SK-N-SH (cell line): ENCODE data around the gene CFAP100.

Experiments
- EP300 ChIP-seq, 2 experiments: IDR thresholded peaks; 2 replicates each; pipeline versions ENCODE4 v1.4.0 to v1.6.1; 2012; ENCODE audit warnings: borderline replicate concordance in 1 of 2, low read depth in 1 of 2, low read length in 1 of 2
- FOSL2 ChIP-seq: IDR thresholded peaks from 2 replicates; pipeline ENCODE4 v1.4.0; 2012; ENCODE audit warnings: low read depth, mild to moderate bottlenecking, moderate library complexity, borderline replicate concordance
- JUND ChIP-seq: IDR thresholded peaks from 2 replicates; pipeline ENCODE4 v1.4.0; 2012
- NRF1 ChIP-seq: IDR thresholded peaks from 2 replicates; pipeline ENCODE4 v1.6.1; 2012; ENCODE audit warnings: low read depth, mild to moderate bottlenecking, low read length
- POLR2AphosphoS5 ChIP-seq: IDR thresholded peaks from 2 replicates; pipeline ENCODE4 v1.6.1; 2012; ENCODE audit warnings: low read depth, low read length
- RCOR1 ChIP-seq: fragments of 150-350 bp; IDR thresholded peaks from 2 replicates; pipeline ENCODE4 v1.6.1; 2017; ENCODE audit warnings: antibody characterized with exemption, low read length
- SIN3A ChIP-seq: IDR thresholded peaks from 2 replicates; pipeline ENCODE4 v1.6.1; 2012; ENCODE audit warnings: low read depth, mild to moderate bottlenecking, low read length, moderate library complexity, borderline replicate concordance
- TAF1 ChIP-seq: IDR thresholded peaks from 2 replicates; pipeline ENCODE4 v1.6.1; 2012; ENCODE audit warnings: low read depth, mild to moderate bottlenecking, low read length, moderate library complexity, borderline replicate concordance
- TEAD4 ChIP-seq: IDR thresholded peaks from 2 replicates; pipeline ENCODE4 v1.4.0; 2012; ENCODE audit warnings: mild to moderate bottlenecking, borderline replicate concordance; ENCODE audit not compliant: insufficient read depth
- TF ChIP-seq, protein P1 (sequence below): fragments of 200-600 bp; sonication (generic); IDR thresholded peaks from 2 replicates; pipeline ENCODE4 v1.6.1; 2017; ENCODE audit warnings: antibody characterized with exemption, mild to moderate bottlenecking, moderate library complexity
- TF ChIP-seq, protein P2 (sequence below): IDR thresholded peaks from 2 replicates; pipeline ENCODE4 v1.4.0; 2012; ENCODE audit warnings: low read depth

DNA sequence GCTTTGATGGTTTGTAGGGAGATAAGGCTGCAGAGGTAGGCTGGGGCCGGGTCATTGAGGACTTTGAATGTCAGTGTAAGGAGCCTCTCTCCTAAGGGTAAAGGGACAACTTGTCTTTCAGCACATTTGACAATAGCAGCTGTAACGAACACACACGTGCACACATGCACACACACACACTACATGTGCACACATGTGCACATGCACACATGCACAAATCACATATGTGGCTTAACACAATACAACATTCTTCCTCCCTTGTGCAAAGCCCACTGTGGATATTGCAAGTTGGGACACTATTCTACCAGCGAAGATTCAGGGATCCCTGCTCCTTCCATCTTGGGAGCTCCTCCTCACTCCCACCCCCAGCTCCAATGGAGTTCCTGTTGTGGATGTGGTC lies 1.1 kb upstream of the CFAP100 start:
- TF ChIP-seq, protein P1, sequence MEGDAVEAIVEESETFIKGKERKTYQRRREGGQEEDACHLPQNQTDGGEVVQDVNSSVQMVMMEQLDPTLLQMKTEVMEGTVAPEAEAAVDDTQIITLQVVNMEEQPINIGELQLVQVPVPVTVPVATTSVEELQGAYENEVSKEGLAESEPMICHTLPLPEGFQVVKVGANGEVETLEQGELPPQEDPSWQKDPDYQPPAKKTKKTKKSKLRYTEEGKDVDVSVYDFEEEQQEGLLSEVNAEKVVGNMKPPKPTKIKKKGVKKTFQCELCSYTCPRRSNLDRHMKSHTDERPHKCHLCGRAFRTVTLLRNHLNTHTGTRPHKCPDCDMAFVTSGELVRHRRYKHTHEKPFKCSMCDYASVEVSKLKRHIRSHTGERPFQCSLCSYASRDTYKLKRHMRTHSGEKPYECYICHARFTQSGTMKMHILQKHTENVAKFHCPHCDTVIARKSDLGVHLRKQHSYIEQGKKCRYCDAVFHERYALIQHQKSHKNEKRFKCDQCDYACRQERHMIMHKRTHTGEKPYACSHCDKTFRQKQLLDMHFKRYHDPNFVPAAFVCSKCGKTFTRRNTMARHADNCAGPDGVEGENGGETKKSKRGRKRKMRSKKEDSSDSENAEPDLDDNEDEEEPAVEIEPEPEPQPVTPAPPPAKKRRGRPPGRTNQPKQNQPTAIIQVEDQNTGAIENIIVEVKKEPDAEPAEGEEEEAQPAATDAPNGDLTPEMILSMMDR, result no peak
- no peak for TF ChIP-seq FOSL2
- TF ChIP-seq RCOR1, result no peak
- TF ChIP-seq POLR2AphosphoS5, result no peak
- TF ChIP-seq NRF1, result no peak
- no peak for TF ChIP-seq TEAD4
- no peak for TF ChIP-seq JUND
- TF ChIP-seq, protein P2, sequence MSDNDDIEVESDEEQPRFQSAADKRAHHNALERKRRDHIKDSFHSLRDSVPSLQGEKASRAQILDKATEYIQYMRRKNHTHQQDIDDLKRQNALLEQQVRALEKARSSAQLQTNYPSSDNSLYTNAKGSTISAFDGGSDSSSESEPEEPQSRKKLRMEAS, result no peak
- TF ChIP-seq SIN3A, result no peak
- no peak for TF ChIP-seq TAF1
- TF ChIP-seq EP300 (IDR thresholded peaks at IDR 0.05; ENCODE audit: borderline replicate concordance in 1 of 2, low read depth in 1 of 2, low read length in 1 of 2), result no peak
